GM12864 (cell line): ENCODE results near the gene NME1.

Experiments used
- DNase-seq: peaks from one replicate; pipeline ENCODE4 v3.0.0-alpha.2; 2011; ENCODE audit warnings: low read depth
- H3K4me3 ChIP-seq: 2 replicates; pipeline ENCODE4 v1.5.1; 2011; ENCODE audit warnings: mild to moderate bottlenecking, low read depth, low read length, control low read depth
- CTCF ChIP-seq: IDR thresholded peaks from 2 replicates; pipeline ENCODE4 v1.5.1; 2011; ENCODE audit warnings: low read depth, mild to moderate bottlenecking, moderate library complexity, low read length, control low read depth, inconsistent platforms; ENCODE audit errors: missing control alignments

Gene NME1

GRCh38 chr17:51184124-51184523 is 30.8 kb downstream of the NME1 start:
- H3K4me3 ChIP-seq = no peak overlapping the region
- DNase-seq = no peak
- no peak for TF ChIP-seq CTCF

- H3K4me3 ChIP-seq = no peak overlapping the region
- DNase-seq = no peak
- no peak for TF ChIP-seq CTCF
Measured at GRCh38 chr17:51185763-51186332, 32.5 kb downstream of the NME1 start.

- DNase-seq = no peak
- no peak overlapping the region for H3K4me3 ChIP-seq
- no peak for TF ChIP-seq CTCF
Measured at GRCh38 chr17:51188271-51188833, 35.0 kb downstream of the NME1 start.

GRCh38 chr17:51189162-51189561 is 35.8 kb downstream of the NME1 start:
- no peak for TF ChIP-seq CTCF
- H3K4me3 ChIP-seq = no peak overlapping the region
- no peak for DNase-seq

- no peak for DNase-seq
- H3K4me3 ChIP-seq = no peak overlapping the region
- TF ChIP-seq CTCF = no peak
Measured at GRCh38 chr17:51189628-51190027, 36.3 kb downstream of the NME1 start.

- H3K4me3 ChIP-seq = no peak overlapping the region
- no peak for TF ChIP-seq CTCF
- no peak for DNase-seq
Measured at GRCh38 chr17:51191895-51192294, 38.5 kb downstream of the NME1 start.

- TF ChIP-seq CTCF = no peak
- DNase-seq = no peak
Measured at GRCh38 chr17:51197754-51198153, 44.4 kb downstream of the NME1 start.

More at GRCh38 chr17:51197754-51198153, 44.4 kb downstream of the NME1 start:
- no peak overlapping the region for H3K4me3 ChIP-seq
